NCI-H1417 (cell line): ENCODE data around the gene PRDM11.

ENCODE experiments used
- DNase-seq, 3 experiments: peaks; one replicate each; lab custom pipeline; 2025; lab: John Stamatoyannopoulos, UW

The PRDM11 gene

DNA sequence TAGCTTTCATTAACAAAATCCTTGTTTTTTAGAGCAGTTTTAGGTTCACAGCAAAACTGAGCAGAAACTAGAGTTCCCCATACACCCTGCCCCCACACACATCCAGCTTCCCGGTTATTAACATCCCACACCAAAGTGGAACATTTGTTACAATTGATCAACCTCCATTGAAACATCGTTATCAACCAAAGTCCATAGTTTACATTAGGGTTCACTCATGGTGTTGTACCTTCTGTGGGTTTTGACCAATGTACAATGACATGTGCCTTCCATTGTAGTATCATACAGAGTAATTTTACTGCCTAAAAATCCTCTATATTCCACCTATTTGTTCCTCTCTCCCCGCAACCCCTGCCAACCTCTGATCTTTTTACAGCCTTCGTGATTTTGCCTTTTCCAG is 28.5 kb downstream of the PRDM11 start:
- DNase-seq, result no peak

DNA sequence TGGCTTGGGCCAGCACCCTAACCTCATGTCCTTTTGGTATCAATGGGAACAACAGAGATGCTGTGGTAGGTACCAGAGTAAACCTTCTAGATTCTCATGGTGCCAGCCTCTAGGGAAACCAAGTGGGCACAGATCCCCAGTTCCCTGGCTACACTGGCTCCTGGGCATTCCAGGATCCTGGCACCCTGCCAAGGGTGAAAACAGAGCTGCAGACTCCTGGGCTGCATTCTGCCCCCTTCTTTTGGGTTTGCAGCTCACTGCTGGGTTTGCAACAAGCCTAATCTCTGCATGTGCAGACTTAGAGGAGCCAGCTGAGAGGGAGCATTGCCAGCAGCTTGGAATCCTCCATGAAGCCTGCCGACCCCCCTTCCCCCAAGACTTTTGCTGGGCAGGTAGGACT is 30.6 kb downstream of the PRDM11 start:
- DNase-seq, result peak; percentile 6 to 74 (median 40)

DNA sequence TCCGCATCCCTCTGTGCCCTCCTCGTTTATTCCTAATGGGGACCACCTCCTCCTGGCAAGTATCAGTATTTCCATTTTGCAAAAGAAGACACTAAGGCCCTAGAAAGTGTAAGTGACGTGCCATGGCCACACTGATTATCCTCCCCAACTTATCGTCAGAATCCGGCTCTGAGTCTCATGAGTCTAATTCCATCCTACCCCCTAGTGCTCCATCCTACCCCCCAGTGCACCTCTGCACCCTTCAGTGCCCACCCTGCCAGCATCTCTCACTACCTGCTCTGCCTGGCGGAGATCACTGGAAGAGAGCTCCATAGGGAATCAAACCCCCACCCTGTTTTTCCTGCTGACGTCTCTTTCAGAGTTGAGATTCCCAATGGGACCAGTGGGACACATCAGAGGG is 31.8 kb downstream of the PRDM11 start:
- DNase-seq, result no peak

DNA sequence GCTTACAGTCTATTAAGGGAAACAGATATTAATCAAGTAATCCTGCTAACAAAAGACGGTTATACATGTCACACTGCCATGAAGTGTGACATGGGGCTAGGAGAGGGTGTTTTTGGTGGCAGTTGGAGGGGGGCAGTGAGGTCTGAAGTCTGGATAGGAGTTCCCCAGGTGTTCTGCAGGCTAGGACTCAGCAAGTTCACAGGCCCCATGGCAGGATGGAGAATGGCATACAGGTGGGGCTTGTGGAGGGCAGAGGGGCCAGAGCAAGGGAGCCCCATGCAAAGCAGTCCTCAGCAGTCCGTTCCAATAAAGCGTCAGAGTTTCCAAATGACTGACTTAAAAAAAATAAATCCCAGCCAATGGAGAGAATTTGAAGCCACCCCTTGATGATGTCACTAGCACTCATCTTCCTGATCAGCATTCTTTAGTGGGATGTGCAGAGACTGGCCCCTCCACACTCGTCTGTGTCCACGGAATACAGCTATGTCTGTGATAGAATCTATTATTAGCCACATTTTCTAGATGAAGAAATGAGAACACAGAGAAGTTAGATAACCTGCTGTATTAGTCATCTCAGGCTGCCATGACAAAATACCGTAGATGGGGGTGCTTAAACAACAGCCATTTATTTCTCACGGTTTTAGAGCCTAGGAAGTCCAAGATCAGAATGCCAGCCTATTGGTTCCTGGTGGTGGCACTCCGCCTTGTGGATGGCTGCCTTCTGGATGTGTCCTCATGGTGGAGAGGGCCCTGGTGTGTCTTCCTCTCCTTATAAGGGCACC is 32.6 kb downstream of the PRDM11 start:
- peak in 1 of 3 experiments; percentile 22 for DNase-seq

DNA sequence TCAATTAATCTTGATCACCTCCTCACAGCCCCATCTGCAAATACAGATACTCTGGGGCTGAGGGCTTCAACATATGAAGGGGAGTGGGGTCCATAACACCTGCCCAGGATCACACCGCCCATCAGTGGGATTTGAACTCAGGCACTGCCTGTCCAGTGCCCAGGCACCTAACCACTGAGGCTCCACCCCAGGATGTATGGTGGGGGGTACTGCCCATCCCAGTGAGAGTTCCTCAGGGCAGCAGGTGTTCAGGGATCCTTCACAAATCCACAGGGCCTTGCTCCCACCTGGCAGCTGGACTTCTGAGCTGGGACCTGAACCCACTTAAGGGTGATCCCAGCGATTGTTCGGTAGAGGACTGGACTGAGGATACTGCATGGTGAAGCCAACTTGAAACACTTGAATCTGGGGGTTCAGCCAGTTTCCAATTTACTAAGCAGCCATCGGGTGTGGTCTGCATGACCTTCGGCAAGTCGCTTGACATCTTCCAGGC is 33.3 kb downstream of the PRDM11 start:
- DNase-seq, result no peak

DNA sequence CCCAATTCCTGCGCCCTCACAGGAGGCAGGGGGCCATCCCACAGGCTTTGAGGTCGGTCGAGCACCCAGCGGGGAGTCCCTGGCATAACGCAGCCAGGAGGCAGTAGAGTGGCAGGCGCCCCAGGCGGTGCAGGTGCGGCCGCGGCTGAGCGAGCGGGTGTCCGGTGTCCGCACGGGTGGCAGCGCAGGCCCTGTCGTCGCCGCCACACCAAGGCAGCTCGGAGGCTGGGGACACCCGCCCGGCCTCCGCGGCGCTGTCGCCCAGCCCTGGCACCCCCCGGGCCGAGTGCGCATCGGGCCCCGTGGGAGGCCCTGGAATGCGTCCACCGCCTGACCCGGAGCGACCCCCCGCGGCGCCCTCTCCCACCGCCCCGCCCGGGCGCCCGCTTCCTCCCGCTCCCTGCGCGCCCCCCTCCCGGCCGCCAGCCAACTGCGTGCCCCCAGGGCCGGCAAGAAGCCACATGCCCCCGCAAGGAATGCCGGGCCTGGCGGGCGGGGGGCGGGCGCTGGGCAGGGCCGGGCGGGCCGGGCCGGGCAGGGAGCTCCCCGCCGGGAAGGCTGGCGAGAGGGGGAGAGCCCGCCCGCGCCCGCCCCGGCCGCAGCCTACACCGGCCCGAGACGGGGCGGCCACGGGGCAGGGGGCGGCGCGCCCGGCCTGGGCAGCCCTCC is 33.9 kb downstream of the PRDM11 start:
- DNase-seq, result peak; percentile 47 to 83 (median 78)

DNA sequence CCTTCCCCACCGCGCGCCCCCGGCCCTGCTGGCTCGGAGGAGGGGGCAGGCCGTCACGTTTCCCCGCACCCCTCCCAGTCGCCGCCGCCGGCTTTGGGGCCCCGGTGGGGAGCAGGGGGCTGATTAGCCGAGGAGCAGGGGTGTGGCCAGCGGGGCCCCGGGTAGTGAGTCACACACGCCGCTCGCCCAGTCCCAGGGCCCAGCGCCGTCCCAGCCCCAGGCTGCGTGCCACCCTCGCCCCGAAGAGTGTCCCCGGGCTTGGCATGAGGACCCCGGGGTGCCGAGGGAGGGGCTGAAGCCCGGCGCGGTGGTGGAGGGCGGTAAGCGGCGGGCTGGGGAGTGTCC is 34.4 kb downstream of the PRDM11 start:
- DNase-seq, result peak in 2 of 3 experiments; percentile 59 to 64

DNA sequence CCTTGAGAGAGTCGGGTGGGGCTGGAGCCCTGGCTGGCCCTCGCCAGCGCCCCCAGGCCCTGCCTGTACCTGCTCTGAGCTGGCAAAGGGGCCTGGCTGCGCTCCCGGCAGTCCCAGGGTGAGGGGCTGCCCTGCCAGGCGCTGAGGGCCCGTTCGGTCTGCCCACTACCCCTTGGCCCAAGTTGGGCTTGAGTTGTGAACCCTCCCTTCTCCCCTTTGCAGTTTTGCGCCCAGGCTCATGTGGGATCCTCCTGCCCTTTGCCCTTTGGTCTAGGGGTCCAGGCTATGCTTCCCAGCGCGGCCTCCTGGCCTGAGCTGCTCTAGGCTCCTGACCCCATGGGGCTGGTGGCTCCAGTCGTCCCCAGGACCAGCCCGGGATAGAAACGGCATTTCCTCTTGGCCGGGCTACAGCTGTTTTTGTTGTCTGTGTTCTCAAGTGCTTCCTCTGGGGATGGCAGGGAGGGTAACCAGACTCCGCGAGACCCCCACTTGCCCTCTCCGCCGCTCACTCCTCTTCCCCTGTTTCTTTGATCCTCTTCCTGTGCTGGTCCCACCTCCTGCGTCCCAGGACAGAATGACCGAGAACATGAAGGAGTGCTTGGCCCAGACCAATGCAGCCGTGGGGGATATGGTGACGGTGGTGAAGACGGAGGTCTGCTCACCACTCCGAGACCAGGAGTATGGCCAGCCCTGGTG is 34.9 kb downstream of the PRDM11 start:
- DNase-seq, result peak in 1 of 3 experiments; percentile 34

DNA sequence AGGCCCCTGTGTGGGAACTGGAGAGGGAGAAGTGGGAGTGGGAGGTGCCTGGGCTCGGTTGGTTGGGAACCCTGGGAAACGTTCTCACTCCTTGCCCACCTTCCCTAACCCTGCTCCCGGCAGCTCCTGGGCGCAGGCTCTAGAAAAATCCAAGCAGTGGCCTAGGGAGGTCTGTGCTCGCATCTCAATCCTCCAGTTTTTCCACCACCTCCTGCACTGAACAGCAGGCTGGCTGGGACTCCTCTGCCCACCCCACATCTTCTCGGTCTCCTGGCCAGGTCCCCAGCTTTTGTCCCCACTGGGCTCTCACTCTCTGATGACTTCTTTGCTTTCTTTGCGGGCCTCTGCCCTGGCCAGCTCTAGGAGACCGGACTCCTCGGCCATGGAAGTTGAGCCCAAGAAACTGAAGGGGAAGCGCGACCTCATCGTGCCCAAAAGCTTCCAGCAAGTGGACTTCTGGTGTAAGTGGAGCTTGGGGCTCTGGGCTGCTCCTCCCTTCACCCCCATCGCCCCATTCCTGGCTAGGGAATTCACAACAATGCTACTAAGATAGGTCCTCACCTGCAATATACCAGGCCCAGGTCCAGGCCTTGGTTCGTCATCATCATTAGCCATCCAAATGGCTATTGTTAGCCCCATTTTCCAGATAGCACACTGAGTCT is 35.6 kb downstream of the PRDM11 start:
- DNase-seq, result no peak

DNA sequence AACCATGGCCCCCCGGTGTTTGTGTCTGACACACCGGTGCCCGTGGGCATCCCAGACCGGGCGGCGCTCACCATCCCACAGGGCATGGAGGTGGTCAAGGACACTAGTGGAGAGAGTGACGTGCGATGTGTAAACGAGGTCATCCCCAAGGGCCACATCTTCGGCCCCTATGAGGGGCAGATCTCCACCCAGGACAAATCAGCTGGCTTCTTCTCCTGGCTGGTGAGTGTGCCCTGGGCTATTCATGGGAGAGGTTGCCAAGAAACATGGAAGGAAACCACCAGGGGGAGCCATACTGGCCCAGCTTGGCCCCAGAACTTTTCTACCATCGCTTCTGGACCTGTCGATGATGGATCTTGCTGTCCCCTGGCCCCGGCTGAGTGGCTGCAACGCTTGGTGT is 36.5 kb downstream of the PRDM11 start:
- DNase-seq, result peak in 2 of 3 experiments; percentile 3 to 21

DNA sequence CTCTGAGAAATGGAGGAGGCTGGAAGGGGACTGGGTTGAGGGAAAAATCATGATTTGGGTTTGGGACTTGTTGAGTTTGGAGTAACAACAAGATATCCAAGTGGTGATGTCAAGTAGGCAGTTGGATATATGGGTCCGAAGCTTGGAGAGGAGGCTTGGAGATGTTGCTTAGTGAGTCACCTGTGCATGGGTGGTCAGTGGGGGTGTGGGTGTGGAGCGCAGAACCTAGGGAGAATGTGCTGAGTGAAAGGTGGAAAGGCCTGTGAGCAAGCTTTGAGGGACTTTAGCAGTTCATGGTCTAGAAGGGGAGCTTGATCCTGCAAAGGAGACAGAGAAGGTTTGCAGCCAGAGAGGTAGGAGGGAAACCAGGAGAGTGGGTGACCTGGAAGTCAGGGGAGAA is 38.2 kb downstream of the PRDM11 start:
- no peak for DNase-seq

DNA sequence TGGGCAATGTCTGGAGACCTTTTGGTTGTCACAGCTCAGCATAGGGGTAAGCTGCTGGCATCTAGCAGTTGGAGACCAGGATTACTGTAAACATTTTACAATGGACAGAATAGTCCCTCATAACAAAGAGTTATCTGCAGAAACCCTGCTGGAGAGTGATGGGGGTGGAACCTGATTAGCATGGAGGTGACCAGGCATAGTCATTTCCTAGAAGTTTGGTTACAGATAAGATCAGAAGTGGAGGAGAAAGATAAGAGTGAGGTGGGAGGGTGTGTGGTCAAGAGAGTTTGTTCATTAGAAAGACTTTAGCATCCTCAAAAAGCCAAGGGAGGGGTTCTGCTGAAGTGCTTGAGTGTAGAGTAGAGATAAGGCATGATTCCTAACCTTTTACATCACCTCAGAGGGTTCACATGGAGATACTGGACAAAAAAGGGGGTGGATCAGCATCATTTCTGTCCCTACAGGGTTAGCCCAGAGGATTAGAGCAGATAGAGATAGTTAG is 38.8 kb downstream of the PRDM11 start:
- DNase-seq, result no peak

DNA sequence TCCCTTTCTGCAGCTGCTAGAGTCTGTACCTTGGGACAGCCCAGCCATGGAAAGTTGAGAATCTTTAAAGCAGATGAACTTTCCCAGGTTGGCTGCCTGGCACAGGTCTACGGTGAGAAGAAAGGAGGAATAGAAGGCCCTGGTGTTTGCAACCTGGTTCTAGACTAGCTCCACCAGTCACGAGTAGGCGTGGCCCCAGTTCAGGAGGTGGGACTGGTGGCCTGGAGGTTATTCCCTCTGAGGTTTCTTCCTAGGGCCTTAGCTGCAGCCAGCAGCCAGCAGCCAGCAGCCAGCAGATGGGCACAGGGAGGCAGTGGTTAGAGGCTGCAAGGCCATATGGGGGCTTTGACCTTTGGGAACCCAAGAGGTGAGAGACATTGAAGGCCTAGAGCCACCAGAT is 40.9 kb downstream of the PRDM11 start:
- DNase-seq, result no peak

DNA sequence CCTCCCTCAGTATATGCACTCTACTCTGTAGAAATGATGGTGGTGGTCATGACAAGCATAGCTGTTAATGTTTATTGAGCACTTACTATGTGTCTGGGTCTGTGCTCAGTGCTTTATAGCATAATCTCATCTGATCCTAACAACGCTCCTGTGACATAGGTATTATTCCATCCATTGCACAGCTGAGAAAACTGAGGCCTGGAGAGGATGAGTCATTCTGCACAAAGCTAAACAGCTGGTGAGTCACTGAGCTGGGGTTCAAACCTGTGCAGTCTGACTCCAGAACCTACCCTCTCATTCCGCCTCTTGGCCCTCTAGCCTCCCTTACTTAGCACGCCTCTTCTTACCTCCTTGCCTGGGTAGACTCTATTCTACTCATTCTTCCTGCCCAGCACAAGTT is 41.7 kb downstream of the PRDM11 start:
- DNase-seq, result no peak

DNA sequence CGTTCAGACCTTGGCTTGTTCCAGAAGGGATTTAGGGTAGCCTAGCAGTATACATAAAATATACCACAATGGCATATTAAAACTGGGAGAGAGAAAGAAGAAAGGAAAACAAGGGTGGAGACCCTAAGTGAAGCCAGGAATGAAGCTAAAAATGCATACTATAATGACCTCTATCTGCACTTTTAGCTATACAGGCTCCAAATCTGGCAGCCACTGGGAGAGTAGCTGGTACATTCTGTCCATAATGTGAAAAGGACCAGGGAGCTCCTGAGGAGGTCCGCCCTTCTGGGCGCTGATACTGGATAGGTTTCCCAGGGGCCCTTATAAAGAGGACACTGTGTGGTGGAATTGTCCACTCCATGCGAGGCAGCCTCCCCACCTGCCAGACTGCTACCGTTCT is 42.8 kb downstream of the PRDM11 start:
- no peak for DNase-seq

DNA sequence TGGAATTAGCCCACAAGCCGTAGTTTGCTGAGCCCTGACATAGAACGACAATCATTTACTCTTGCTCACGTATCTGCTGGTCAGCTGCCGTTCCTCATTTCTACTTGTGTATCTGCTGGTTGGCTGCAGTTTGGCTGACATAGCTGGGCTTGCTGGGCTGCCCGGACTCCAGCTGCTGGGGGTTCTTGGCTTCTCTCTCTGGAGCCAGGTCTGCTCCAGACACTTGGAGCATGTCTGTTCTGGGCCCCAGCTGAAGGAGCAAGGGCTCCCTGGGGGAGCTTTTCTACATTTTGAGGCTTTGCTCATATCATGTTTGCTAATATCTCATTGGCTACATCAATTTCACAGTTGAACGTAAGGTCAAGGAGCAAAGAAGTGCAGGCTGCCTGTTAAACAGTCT is 47.3 kb downstream of the PRDM11 start:
- peak in 2 of 3 experiments; percentile 6 to 87 for DNase-seq

DNA sequence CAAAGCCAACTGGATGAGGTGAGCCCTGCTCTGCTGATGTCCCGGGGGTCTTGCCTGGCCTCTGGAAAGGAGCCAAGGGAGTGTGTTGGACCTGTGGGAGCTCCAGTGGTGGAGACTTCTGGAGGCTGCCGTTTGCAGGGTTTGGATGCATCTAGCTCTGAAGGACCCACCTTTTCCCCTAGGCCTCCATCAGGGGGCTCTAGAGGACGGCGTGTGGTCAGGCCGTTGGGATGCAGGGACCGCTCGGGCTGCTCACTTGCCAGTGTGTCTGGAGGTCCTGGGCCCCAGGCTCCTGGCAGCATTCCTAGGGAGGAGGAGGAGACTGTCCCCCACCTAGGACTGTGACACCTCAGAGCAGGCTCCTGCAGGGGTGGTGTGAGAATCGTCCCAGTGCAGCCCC is 58.3 kb downstream of the PRDM11 start:
- no peak for DNase-seq

DNA sequence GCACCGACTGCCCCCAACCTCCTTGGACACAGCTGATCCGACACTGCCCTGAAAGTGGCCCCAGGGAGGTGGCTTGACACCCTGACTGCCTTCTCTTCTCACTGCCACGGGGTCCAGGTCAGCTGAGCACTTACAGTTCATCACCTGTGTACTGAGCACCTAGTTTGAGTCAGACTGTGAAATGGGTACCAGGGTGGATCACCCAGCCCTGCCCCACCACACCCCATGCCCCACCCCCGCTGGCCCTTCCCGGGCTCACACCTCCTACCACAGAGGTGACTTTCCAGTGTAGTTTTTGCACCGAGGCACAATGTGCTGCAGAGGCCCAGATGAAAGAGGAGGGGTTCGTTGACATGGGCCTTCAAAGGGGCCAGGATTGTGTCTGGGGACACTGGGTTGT is 59.5 kb downstream of the PRDM11 start:
- DNase-seq, result no peak

DNA sequence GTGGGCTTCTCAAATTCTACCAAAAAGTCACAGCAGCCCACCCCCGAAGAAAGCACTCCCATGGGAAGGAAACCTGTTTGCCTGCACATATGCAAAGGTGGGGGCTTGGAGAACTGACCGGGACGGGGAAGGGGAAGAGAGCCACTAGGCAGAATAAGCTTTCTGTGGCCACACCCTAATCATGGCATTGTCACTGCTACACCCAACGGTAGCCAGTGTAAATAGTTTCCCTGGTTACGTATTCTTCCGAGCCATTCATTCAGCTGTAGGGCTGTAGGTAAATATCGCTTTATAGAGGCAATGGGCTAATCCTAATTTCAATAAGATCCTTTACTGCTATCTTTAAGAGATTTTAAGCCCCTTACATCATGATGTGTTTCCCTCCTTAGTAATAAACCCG is 61.7 kb downstream of the PRDM11 start:
- DNase-seq, result peak in 2 of 3 experiments; percentile 38 to 65

DNA sequence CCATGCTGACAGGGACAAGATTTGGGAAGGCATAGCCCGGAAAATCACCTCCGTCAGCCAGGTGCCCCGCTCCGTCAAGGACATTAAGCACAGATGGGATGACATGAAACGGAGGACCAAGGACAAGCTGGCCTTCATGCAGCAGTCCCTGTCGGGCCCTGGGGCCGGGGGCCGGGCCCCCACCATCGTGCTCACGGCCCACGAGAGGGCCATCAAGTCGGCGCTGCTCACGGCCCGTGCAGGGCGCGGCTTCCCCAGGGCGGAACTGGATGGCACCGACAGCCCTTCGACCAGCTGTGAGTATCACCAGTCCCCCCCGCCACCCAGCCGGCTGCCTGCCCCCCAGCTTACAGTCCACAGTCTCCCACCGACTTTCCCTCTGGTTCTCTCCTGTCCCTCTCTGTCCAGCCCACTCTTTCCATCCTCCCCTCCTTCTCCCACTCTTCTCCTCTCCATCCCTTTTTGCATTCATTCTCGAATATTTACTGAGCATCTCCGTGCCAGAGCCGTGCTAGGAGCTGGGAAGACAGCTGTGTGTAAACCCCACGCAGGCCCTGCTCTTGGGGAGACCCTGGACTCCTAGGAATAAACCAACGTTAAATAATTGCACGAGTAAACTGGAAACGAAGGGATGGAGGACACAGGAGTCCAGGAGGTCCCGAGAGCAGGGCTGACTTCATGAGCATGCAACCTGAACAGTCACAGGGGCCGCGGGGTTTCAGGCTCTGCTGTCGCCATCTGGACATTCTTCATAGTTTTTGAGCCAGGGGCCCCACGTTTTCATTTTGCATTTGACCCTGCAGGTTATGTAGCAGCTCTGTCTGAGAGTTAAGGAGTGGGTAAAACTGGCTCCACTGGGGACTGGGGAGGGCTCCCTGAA is 62.8 kb downstream of the PRDM11 start:
- DNase-seq, result no peak
